A549 (cell line): ENCODE measurements around the gene ELAVL4. TPM values are rescaled to one million over a fixed set of nuclear protein-coding genes. Genes with fewer than 3 reads are reported as not detected.

Source experiments
- ATAC-seq, 2 experiments: fragments of 200-7000 bp in 1 of 2; fragments of >200 bp in 1 of 2; cut with Nextera tagmentation in 1 of 2; cut with Tn5 transposase in 1 of 2; 3 replicates each; pipeline versions ENCODE4 v1.8.0 to v1.9.1; 2018 to 2020; ENCODE audit warnings: mild to moderate bottlenecking in 1 of 2, moderate library complexity in 1 of 2
- CTCF ChIA-PET: fragments of 300-600 bp; sonication (Branson Sonifier 250); formaldehyde crosslinking; extraction: SDS; loops from one replicate; lab custom pipeline; 2021; ENCODE audit warnings: antibody characterized with exemption, inconsistent platforms; lab: Yijun Ruan, JAX
- POLR2A ChIA-PET: fragments of 350-600 bp; formaldehyde crosslinking; extraction: SDS; loops from one replicate; lab custom pipeline; 2021; ENCODE audit warnings: antibody characterized with exemption, inconsistent platforms; lab: Yijun Ruan, JAX
- DNase-seq, 2 experiments: peaks; one replicate each; pipeline versions ENCODE4 v3.0.0 to v3.0.0-alpha.2; 2011 to 2016; ENCODE audit warnings: low read depth in 1 of 2, low spot score in 1 of 2
- FAIRE-seq: peaks from 2 replicates; lab custom pipeline; 2011; peaks lifted over from hg19 to GRCh38; lab: Jason Lieb, UNC
- H3K27ac ChIP-seq, 2 experiments: fragments of >200 bp; sonication (Bioruptor Twin); formaldehyde crosslinking; 3 replicates each; pipeline ENCODE4 v1.5.1; 2016 to 2017
- H3K4me1 ChIP-seq: fragments of >200 bp; sonication (Bioruptor Twin); formaldehyde crosslinking; 3 replicates; pipeline ENCODE4 v1.6.1; 2016
- H3K4me2 ChIP-seq: fragments of >200 bp; sonication (Bioruptor Twin); formaldehyde crosslinking; 3 replicates; pipeline ENCODE4 v1.6.1; 2016
- H3K4me3 ChIP-seq: fragments of >200 bp; sonication (Bioruptor Twin); formaldehyde crosslinking; 3 replicates; pipeline ENCODE4 v1.5.1; 2016
- H3K9me3 ChIP-seq: fragments of >200 bp; sonication (Bioruptor Twin); formaldehyde crosslinking; 3 replicates; pipeline ENCODE4 v1.6.1; 2016
- ATOH8 ChIP-seq: fragments of 250-450 bp; sonication (Bioruptor Pico); IDR thresholded peaks from 2 replicates; pipeline ENCODE4 v1.5.0; 2020; ENCODE audit warnings: low read depth, mild to moderate bottlenecking, moderate library complexity
- BCL3 ChIP-seq: fragments of >200 bp; sonication (Bioruptor Twin); formaldehyde crosslinking; IDR thresholded peaks from 3 replicates; pipeline ENCODE4 v1.6.1; 2016
- BHLHE40 ChIP-seq: IDR thresholded peaks from 2 replicates; pipeline ENCODE4 v1.6.1; 2012; ENCODE audit warnings: low read depth, low read length, inconsistent platforms
- CBX2 ChIP-seq: fragments of 200-600 bp; sonication (generic); IDR thresholded peaks from 2 replicates; pipeline ENCODE4 v1.6.1; 2016; ENCODE audit warnings: low read depth, mild to moderate bottlenecking, borderline replicate concordance
- CBX8 ChIP-seq: fragments of 200-600 bp; sonication (generic); IDR thresholded peaks from 2 replicates; pipeline ENCODE4 v1.6.1; 2016
- CHD4 ChIP-seq: fragments of 200-600 bp; sonication (generic); IDR thresholded peaks from 2 replicates; pipeline ENCODE4 v1.6.1; 2016; ENCODE audit warnings: antibody characterized with exemption, mild to moderate bottlenecking, borderline replicate concordance
- E2F6 ChIP-seq: IDR thresholded peaks from 2 replicates; pipeline ENCODE4 v1.6.1; 2012; ENCODE audit warnings: low read depth, borderline replicate concordance
- EHF ChIP-seq: fragments of 250-450 bp; sonication (Bioruptor Pico); IDR thresholded peaks from 2 replicates; pipeline ENCODE4 v1.5.0; 2020; ENCODE audit warnings: mild to moderate bottlenecking
- ELK1 ChIP-seq: fragments of 150-350 bp; IDR thresholded peaks from 2 replicates; pipeline ENCODE4 v1.6.1; 2014; ENCODE audit warnings: low read depth, mild to moderate bottlenecking, low read length
- ESRRA ChIP-seq: fragments of 150-350 bp; IDR thresholded peaks from 2 replicates; pipeline ENCODE4 v1.6.1; 2014; ENCODE audit warnings: mild to moderate bottlenecking, low read length, borderline replicate concordance
- FOSB ChIP-seq: fragments of 250-450 bp; sonication (Bioruptor Pico); IDR thresholded peaks from 2 replicates; pipeline ENCODE4 v1.5.0; 2020; ENCODE audit warnings: mild to moderate bottlenecking, moderate library complexity
- FOSL2 ChIP-seq, 2 experiments: fragments of 450-650 bp in 1 of 2; fragments of >200 bp in 1 of 2; sonication (Bioruptor Twin) in 1 of 2; formaldehyde crosslinking; IDR thresholded peaks; 2 replicates each; pipeline versions ENCODE4 v1.5.0 to v1.6.1; 2016 to 2020; ENCODE audit warnings: mild to moderate bottlenecking in 1 of 2, moderate library complexity in 1 of 2
- FOXS1 ChIP-seq: fragments of 250-450 bp; sonication (Bioruptor Pico); IDR thresholded peaks from 2 replicates; pipeline ENCODE4 v1.5.0; 2020; ENCODE audit warnings: mild to moderate bottlenecking, moderate library complexity
- HOXA7 ChIP-seq: fragments of 250-450 bp; sonication (Bioruptor Pico); IDR thresholded peaks from 2 replicates; pipeline ENCODE4 v1.5.0; 2020; ENCODE audit warnings: mild to moderate bottlenecking, moderate library complexity
- HOXB13 ChIP-seq: fragments of 250-450 bp; sonication (Bioruptor Pico); IDR thresholded peaks from 2 replicates; pipeline ENCODE4 v1.5.0; 2020; ENCODE audit warnings: low read depth, mild to moderate bottlenecking, moderate library complexity
- HOXB5 ChIP-seq: fragments of 250-450 bp; sonication (Bioruptor Pico); IDR thresholded peaks from 2 replicates; pipeline ENCODE4 v1.5.0; 2020; ENCODE audit warnings: mild to moderate bottlenecking, moderate library complexity
- JUN ChIP-seq, 2 experiments: fragments of >200 bp; sonication (Bioruptor Twin); formaldehyde crosslinking; IDR thresholded peaks; 2 replicates in 1 of 2; 3 replicates in 1 of 2; pipeline ENCODE4 v1.6.1; 2016 to 2017
- KDM1A ChIP-seq: fragments of 200-600 bp; sonication (generic); IDR thresholded peaks from 2 replicates; pipeline ENCODE4 v1.6.1; 2016; ENCODE audit warnings: low read depth, mild to moderate bottlenecking
- KDM5A ChIP-seq: fragments of 200-600 bp; sonication (generic); IDR thresholded peaks from 2 replicates; pipeline ENCODE4 v1.6.1; 2016; ENCODE audit warnings: antibody characterized with exemption, mild to moderate bottlenecking
- MAX ChIP-seq: IDR thresholded peaks from 2 replicates; pipeline ENCODE4 v1.6.1; 2012
- MAZ ChIP-seq: fragments of 150-350 bp; IDR thresholded peaks from 2 replicates; pipeline ENCODE4 v1.6.1; 2014; ENCODE audit warnings: antibody characterized with exemption, low read depth, low read length, borderline replicate concordance
- NFE2L2 ChIP-seq: fragments of 150-350 bp; conservative IDR thresholded peaks from 2 replicates; pipeline ENCODE4 v1.6.1; 2014; ENCODE audit warnings: low read length
- NPAS2 ChIP-seq: fragments of 250-450 bp; sonication (Bioruptor Pico); IDR thresholded peaks from 2 replicates; pipeline ENCODE4 v1.8.0; 2022; ENCODE audit warnings: mild to moderate bottlenecking, moderate library complexity, borderline replicate concordance
- PBX3 ChIP-seq: IDR thresholded peaks from 2 replicates; pipeline ENCODE4 v1.6.1; 2012
- POLR2A ChIP-seq: IDR thresholded peaks from 2 replicates; pipeline ENCODE4 v1.6.1; 2012; ENCODE audit warnings: mild to moderate bottlenecking, low read length
- POLR2AphosphoS2 ChIP-seq: conservative IDR thresholded peaks from 2 replicates; pipeline ENCODE4 v1.6.1; 2012; ENCODE audit warnings: low read length, improper control_type of control experiment, inconsistent platforms
- RARB ChIP-seq: fragments of 250-450 bp; sonication (Bioruptor Pico); IDR thresholded peaks from 2 replicates; pipeline ENCODE4 v1.8.0; 2021; ENCODE audit warnings: mild to moderate bottlenecking, moderate library complexity
- TFCP2L1 ChIP-seq: fragments of 250-450 bp; sonication (Bioruptor Pico); IDR thresholded peaks from 2 replicates; pipeline ENCODE4 v1.5.0; 2021; ENCODE audit warnings: mild to moderate bottlenecking
- USF2 ChIP-seq: fragments of 450-650 bp; IDR thresholded peaks from 2 replicates; pipeline ENCODE4 v1.6.1; 2014; ENCODE audit warnings: antibody characterized with exemption
- ZNF302 ChIP-seq: fragments of 250-450 bp; sonication (Bioruptor Pico); IDR thresholded peaks from 2 replicates; pipeline ENCODE4 v1.9.0; 2021; ENCODE audit warnings: inconsistent platforms, mild to moderate bottlenecking, moderate library complexity
- WGBS: methylation state at CpG from one replicate; pipeline ENCODE4 v1.1.6; 2017; ENCODE audit errors: missing lambda C conversion rate; 5-methylcytosine and 5-hydroxymethylcytosine counted together
- polyA plus RNA-seq, 4 experiments: library from polyadenylated mRNA; depleted of rRNA in 3 of 4; stranded (reverse); fragments of >200 nt; fragmentation: RNase III in 1 of 4; extraction: RNeasy Plus Mini Kit Qiagen cat#74134 plus additional on column Dnase treatment in 1 of 4; gene quantifications; 2 replicates in 3 of 4; 3 replicates in 1 of 4; pipeline ENCODE4 v1.2.3, GENCODE V29; 2011 to 2017

Gene ELAVL4
- polyA plus RNA-seq, 2 of the 4 experiments (the other 2 are of a cell fraction), result not detected

GRCh38 chr1:50209749-50210148 is 101.0 kb downstream of the ELAVL4 start:
- Histone ChIP-seq H3K4me1 (no peaks in the 10 kb centered on the region), H3K9me3 (no peaks in the 10 kb centered on the region), H3K4me3 (no peak overlapping the region), H3K4me2 (no peak overlapping the region), H3K27ac (no peak overlapping the region)
- ChIA-PET POLR2A (no interaction called here), CTCF (no interaction called here)
- DNase-seq (no peak), ATAC-seq (no peak), FAIRE-seq (no peak)
- TF ChIP-seq BHLHE40 (no peak), HOXB13 (CRISPR knock-in tag) (no peak), NFE2L2 (no peak), RARB (CRISPR knock-in tag) (no peak), HOXA7 (CRISPR knock-in tag) (no peak), EHF (CRISPR knock-in tag) (no peak), FOSB (CRISPR knock-in tag) (no peak), KDM5A (no peak), POLR2AphosphoS2 (no peak), E2F6 (no peak), MAX (no peak), HOXB5 (no peak), FOXS1 (CRISPR knock-in tag) (no peak), JUN (IDR thresholded peaks at IDR 0.05) (no peak), CHD4 (no peak), BCL3 (no peak), CBX2 (no peak), ELK1 (no peak), USF2 (no peak), MAZ (no peak)
- 0% methylated on average over 1 of the region's 1 CpG for WGBS

GRCh38 chr1:50213505-50213904 is 104.8 kb downstream of the ELAVL4 start:
- ChIA-PET POLR2A (no interaction called here), CTCF (interaction anchor here (0.6 kb wide), 1 partner anchor 25 kb away, joined by 4 read pairs; no protein-coding TSS in a partner anchor)
- H3K9me3 ChIP-seq, result no peaks in the 10 kb centered on the region
- 0% methylated on average over 3 of the region's 3 CpGs for whole genome bisulfite sequencing
- ATAC-seq (no peak), FAIRE-seq (no peak), DNase-seq (no peak)
- no peak overlapping the region for H3K4me2 ChIP-seq
- H3K27ac ChIP-seq, result no peak overlapping the region
- TF ChIP-seq FOXS1 (CRISPR knock-in tag), result no peak
- TF ChIP-seq PBX3, result no peak
- TF ChIP-seq NPAS2 (CRISPR knock-in tag), result no peak
- no peak for TF ChIP-seq MAX
- TF ChIP-seq ESRRA, result no peak
- no peak for TF ChIP-seq ATOH8 (CRISPR knock-in tag)
- no peak for TF ChIP-seq CBX8
- TF ChIP-seq POLR2A, result no peak
- no peak for TF ChIP-seq TFCP2L1 (CRISPR knock-in tag)
- no peak for TF ChIP-seq ZNF302 (CRISPR knock-in tag)
- TF ChIP-seq KDM1A, result no peak
- no peak for TF ChIP-seq FOSL2 (IDR thresholded peaks at IDR 0.05)
- no peak for TF ChIP-seq FOSL2 (CRISPR knock-in tag; IDR thresholded peaks at IDR 0.05)
- no peak for TF ChIP-seq FOSB (CRISPR knock-in tag)
- H3K4me3 ChIP-seq, result no peak overlapping the region
- no peaks in the 10 kb centered on the region for H3K4me1 ChIP-seq
